Activated CD8-positive, alpha-beta memory T cell treated with anti-CD3 and anti-CD28 coated beads, Interleukin-2, amount 50 U/mL, for 1 hour (primary cell): ENCODE results near the gene FZR1.

Source experiments
- DNase-seq: peaks from one replicate; pipeline ENCODE4 v3.0.0-alpha.2; 2020; ENCODE audit errors: extremely low read depth

FZR1 gene

GRCh38 chr19:3531716-3532115 lies 25.6 kb downstream of the FZR1 start:
- no peak for DNase-seq

GRCh38 chr19:3532154-3532786 lies 26.2 kb downstream of the FZR1 start:
- no peak for DNase-seq

- no peak for DNase-seq
These were observed 26.9 kb downstream of the FZR1 start for GRCh38 chr19:3533033-3533432.

- DNase-seq: no peak
These were observed 27.6 kb downstream of the FZR1 start for GRCh38 chr19:3533563-3534216.

GRCh38 chr19:3534375-3535234 lies 28.5 kb downstream of the FZR1 start:
- DNase-seq: no peak

- no peak for DNase-seq
These were observed 29.1 kb downstream of the FZR1 start for GRCh38 chr19:3535235-3535535.

GRCh38 chr19:3535563-3535965 lies 29.5 kb downstream of the FZR1 start:
- DNase-seq: no peak

- no peak for DNase-seq
These were observed 29.9 kb downstream of the FZR1 start for GRCh38 chr19:3535981-3536380.

GRCh38 chr19:3536429-3537100 lies 30.5 kb downstream of the FZR1 start:
- no peak for DNase-seq

- no peak for DNase-seq
These were observed 31.0 kb downstream of the FZR1 start for GRCh38 chr19:3537101-3537437.

GRCh38 chr19:3537438-3538240 lies 31.5 kb downstream of the FZR1 start:
- DNase-seq: no peak

GRCh38 chr19:3538258-3538929 lies 32.3 kb downstream of the FZR1 start:
- no peak for DNase-seq

GRCh38 chr19:3538965-3539755 lies 33.0 kb downstream of the FZR1 start, which contains the start of gene TEKTIP1:
Gene TEKTIP1, plus strand, starts transcription at chr19:3539174. Its CDS starts 4 bp downstream, at chr19:3539178.
- DNase-seq: no peak

GRCh38 chr19:3539756-3540118 lies 33.6 kb downstream of the FZR1 start:
- DNase-seq: no peak

GRCh38 chr19:3543150-3544057 lies 37.3 kb downstream of the FZR1 start:
- DNase-seq: no peak

- no peak for DNase-seq
These were observed 37.9 kb downstream of the FZR1 start for GRCh38 chr19:3544058-3544376.

GRCh38 chr19:3544742-3545668 lies 38.9 kb downstream of the FZR1 start:
- DNase-seq: peak; percentile 35

- no peak for DNase-seq
These were observed 39.5 kb downstream of the FZR1 start for GRCh38 chr19:3545669-3546034.
